Ureter (tissue), 1 donor: ENCODE data around the gene PBX3. TPM values are rescaled to one million over a fixed set of nuclear protein-coding genes. Genes with fewer than 3 reads are reported as not detected.

Experiments
- DNase-seq: peaks from one replicate; pipeline ENCODE4 v3.0.0-alpha.2; 2020; ENCODE audit warnings: low spot score
- total RNA-seq: library from RNA; stranded (reverse); gene quantifications from one replicate; pipeline ENCODE4 v1.2.4, GENCODE V29; 2023
- donor health status: DM: yes; HTN: yes; CAD: no.

PBX3 gene
- total RNA-seq, 1 donor from 2014 or later, result 48.3 TPM

GRCh38 chr9:125906144-125906543 is 159.0 kb downstream of the PBX3 start:
- no peak for DNase-seq

GRCh38 chr9:125906893-125907292 is 159.7 kb downstream of the PBX3 start:
- no peak for DNase-seq

GRCh38 chr9:125908136-125908535 is 161.0 kb downstream of the PBX3 start:
- no peak for DNase-seq

GRCh38 chr9:125908966-125909365 is 161.8 kb downstream of the PBX3 start:
- DNase-seq, result no peak

GRCh38 chr9:125909459-125909858 is 162.3 kb downstream of the PBX3 start:
- DNase-seq, result no peak

- no peak for DNase-seq
Observed at GRCh38 chr9:125910286-125910685, 163.1 kb downstream of the PBX3 start.

GRCh38 chr9:125911861-125912644 is 164.9 kb downstream of the PBX3 start:
- DNase-seq, result no peak

- no peak for DNase-seq
Observed at GRCh38 chr9:125912667-125913066, 165.5 kb downstream of the PBX3 start.

- DNase-seq, result no peak
Observed at GRCh38 chr9:125913551-125913950, 166.4 kb downstream of the PBX3 start.

GRCh38 chr9:125914411-125914810 is 167.2 kb downstream of the PBX3 start:
- no peak for DNase-seq

GRCh38 chr9:125915606-125916005 is 168.4 kb downstream of the PBX3 start:
- no peak for DNase-seq

- no peak for DNase-seq
Observed at GRCh38 chr9:125919565-125919964, 172.4 kb downstream of the PBX3 start.

- DNase-seq, result no peak
Observed at GRCh38 chr9:125920402-125920801, 173.2 kb downstream of the PBX3 start.

GRCh38 chr9:125922854-125923253 is 175.7 kb downstream of the PBX3 start:
- DNase-seq, result no peak

- DNase-seq, result no peak
Observed at GRCh38 chr9:125924351-125924750, 177.2 kb downstream of the PBX3 start.

- DNase-seq, result no peak
Observed at GRCh38 chr9:125926936-125927335, 179.8 kb downstream of the PBX3 start.

GRCh38 chr9:125929846-125930245 is 182.7 kb downstream of the PBX3 start:
- DNase-seq, result no peak

- no peak for DNase-seq
Observed at GRCh38 chr9:125931211-125931610, 184.0 kb downstream of the PBX3 start.

GRCh38 chr9:125932012-125932411 is 184.8 kb downstream of the PBX3 start:
- peak; percentile 69 for DNase-seq

- no peak for DNase-seq
Observed at GRCh38 chr9:125932746-125933455, 185.7 kb downstream of the PBX3 start.

- no peak for DNase-seq
Observed at GRCh38 chr9:125942125-125942524, 195.0 kb downstream of the PBX3 start.

GRCh38 chr9:125943831-125944230 is 196.7 kb downstream of the PBX3 start:
- no peak for DNase-seq

- DNase-seq, result no peak
Observed at GRCh38 chr9:125946397-125946796, 199.2 kb downstream of the PBX3 start.
